ENCODE results near the gene PSMC3IP.
"Not testable (repeated sequence)": the region's sequence is repeated elsewhere in the genome, so short reads cannot be mapped to it uniquely, and the experiment has no call there.

PSMC3IP gene

GRCh38 chr17:42609814-42610801 lies 32.6 kb upstream of the PSMC3IP start:
- not testable (repeated sequence) for H3K9me3 ChIP-seq (ENCODE audit: control insufficient read depth, low read length); H3K4me1 ChIP-seq (ENCODE audit: control insufficient read depth, insufficient read depth, low read length); H3K27me3 ChIP-seq (ENCODE audit: control insufficient read depth, insufficient read depth, low read length, poor library complexity, severe bottlenecking)
- 13 to 14% methylated on average over 33 to 34 of the region's 42 CpGs for WGBS, 2 experiments
- peaks cover 30% of the 10 kb centered on the region for H3K36me3 ChIP-seq (ENCODE audit: control insufficient read depth, insufficient read depth, low read length)
- H3K27ac ChIP-seq (ENCODE audit: insufficient read depth, low read depth, low read length, poor library complexity, severe bottlenecking): peak overlapping the region; percentile 64
- peak overlapping the region; percentile 91 for H3K4me3 ChIP-seq (ENCODE audit: insufficient read depth, low read depth, low read length)

GRCh38 chr17:42609182-42609813 lies 31.8 kb upstream of the PSMC3IP start, which contains the start of the genes RETREG3 and TUBG1:
RETREG3 (minus strand) TSS chr17:42609374; CDS start chr17:42609324, 50 bp downstream.
TUBG1 (plus strand) TSS chr17:42609683; CDS start chr17:42609738, 55 bp downstream.
- Histone ChIP-seq H3K9me3 (ENCODE audit: control insufficient read depth, low read length) (no peaks in the 10 kb centered on the region), H3K27ac (ENCODE audit: insufficient read depth, low read depth, low read length, poor library complexity, severe bottlenecking) (peak within 1 kb of the TSS; percentile 64), H3K36me3 (ENCODE audit: control insufficient read depth, insufficient read depth, low read length) (peaks cover 22% of the 10 kb centered on the region), H3K4me3 (ENCODE audit: insufficient read depth, low read depth, low read length) (peak within 1 kb of the TSS; percentile 91), H3K4me1 (ENCODE audit: control insufficient read depth, insufficient read depth, low read length) (peaks cover 4% of the 10 kb centered on the region), H3K27me3 (ENCODE audit: control insufficient read depth, insufficient read depth, low read length, poor library complexity, severe bottlenecking) (no peaks in the 10 kb centered on the region)
- WGBS, 2 experiments: 0% methylated on average over 66 of the region's 66 CpGs

- Histone ChIP-seq H3K27ac (ENCODE audit: insufficient read depth, low read depth, low read length, poor library complexity, severe bottlenecking) (no peak overlapping the region), H3K4me3 (ENCODE audit: insufficient read depth, low read depth, low read length) (peak overlapping the region; percentile 74), H3K27me3 (ENCODE audit: control insufficient read depth, insufficient read depth, low read length, poor library complexity, severe bottlenecking) (no peaks in the 10 kb centered on the region), H3K9me3 (ENCODE audit: control insufficient read depth, low read length) (no peaks in the 10 kb centered on the region), H3K4me1 (ENCODE audit: control insufficient read depth, insufficient read depth, low read length) (peaks cover 4% of the 10 kb centered on the region), H3K36me3 (ENCODE audit: control insufficient read depth, insufficient read depth, low read length) (peaks cover 16% of the 10 kb centered on the region)
- 2 to 3% methylated on average over 30 of the region's 30 CpGs for WGBS, 2 experiments
Measured at GRCh38 chr17:42608305-42609181, 31.0 kb upstream of the PSMC3IP start.

DNA sequence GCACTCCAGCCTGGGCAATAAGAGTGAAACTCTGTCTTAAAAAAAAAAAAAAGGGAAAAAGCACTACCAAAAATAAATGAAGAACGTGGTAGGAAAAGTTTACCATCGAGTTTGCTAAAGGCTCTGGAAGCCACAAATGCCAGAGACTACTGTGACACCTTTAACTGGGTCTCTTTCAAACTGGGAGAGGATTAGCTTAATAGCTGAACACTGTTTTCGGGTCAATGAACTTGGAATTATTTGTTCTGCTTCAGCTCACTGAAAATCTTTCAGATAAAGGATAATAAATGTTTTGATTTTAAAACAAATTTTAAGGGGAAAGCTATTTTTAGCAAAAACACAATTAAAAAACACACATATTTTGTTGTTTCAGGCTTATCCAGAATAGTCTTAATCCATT lies 30.2 kb upstream of the PSMC3IP start:
- WGBS, 2 experiments: 87 to 93% methylated on average over 3 of the region's 3 CpGs
- peaks cover 4% of the 10 kb centered on the region for H3K4me1 ChIP-seq (ENCODE audit: control insufficient read depth, insufficient read depth, low read length)
- H3K27ac ChIP-seq (ENCODE audit: insufficient read depth, low read depth, low read length, poor library complexity, severe bottlenecking): no peak overlapping the region
- no peaks in the 10 kb centered on the region for H3K27me3 ChIP-seq (ENCODE audit: control insufficient read depth, insufficient read depth, low read length, poor library complexity, severe bottlenecking)
- no peaks in the 10 kb centered on the region for H3K9me3 ChIP-seq (ENCODE audit: control insufficient read depth, low read length)
- H3K36me3 ChIP-seq (ENCODE audit: control insufficient read depth, insufficient read depth, low read length): peaks cover 11% of the 10 kb centered on the region
- H3K4me3 ChIP-seq (ENCODE audit: insufficient read depth, low read depth, low read length): peak overlapping the region; percentile 74

- H3K4me3 ChIP-seq (ENCODE audit: insufficient read depth, low read depth, low read length): no peak overlapping the region
- H3K9me3 ChIP-seq (ENCODE audit: control insufficient read depth, low read length): no peaks in the 10 kb centered on the region
- whole genome bisulfite sequencing, 2 experiments: 90 to 96% methylated on average over 7 of the region's 7 CpGs
- H3K27ac ChIP-seq (ENCODE audit: insufficient read depth, low read depth, low read length, poor library complexity, severe bottlenecking): no peak overlapping the region
- no peaks in the 10 kb centered on the region for H3K27me3 ChIP-seq (ENCODE audit: control insufficient read depth, insufficient read depth, low read length, poor library complexity, severe bottlenecking)
- H3K4me1 ChIP-seq (ENCODE audit: control insufficient read depth, insufficient read depth, low read length): peaks cover 3% of the 10 kb centered on the region
- no peaks in the 10 kb centered on the region for H3K36me3 ChIP-seq (ENCODE audit: control insufficient read depth, insufficient read depth, low read length)
Measured at GRCh38 chr17:42603318-42603717, 25.8 kb upstream of the PSMC3IP start.

- no peaks in the 10 kb centered on the region for H3K36me3 ChIP-seq (ENCODE audit: control insufficient read depth, insufficient read depth, low read length)
- no peaks in the 10 kb centered on the region for H3K27me3 ChIP-seq (ENCODE audit: control insufficient read depth, insufficient read depth, low read length, poor library complexity, severe bottlenecking)
- no peaks in the 10 kb centered on the region for H3K9me3 ChIP-seq (ENCODE audit: control insufficient read depth, low read length)
- no peak overlapping the region for H3K4me3 ChIP-seq (ENCODE audit: insufficient read depth, low read depth, low read length)
- no peaks in the 10 kb centered on the region for H3K4me1 ChIP-seq (ENCODE audit: control insufficient read depth, insufficient read depth, low read length)
- H3K27ac ChIP-seq (ENCODE audit: insufficient read depth, low read depth, low read length, poor library complexity, severe bottlenecking): no peak overlapping the region
- 96 to 97% methylated on average over 2 of the region's 2 CpGs for WGBS, 2 experiments
Measured at GRCh38 chr17:42598905-42599304, 21.4 kb upstream of the PSMC3IP start.

DNA sequence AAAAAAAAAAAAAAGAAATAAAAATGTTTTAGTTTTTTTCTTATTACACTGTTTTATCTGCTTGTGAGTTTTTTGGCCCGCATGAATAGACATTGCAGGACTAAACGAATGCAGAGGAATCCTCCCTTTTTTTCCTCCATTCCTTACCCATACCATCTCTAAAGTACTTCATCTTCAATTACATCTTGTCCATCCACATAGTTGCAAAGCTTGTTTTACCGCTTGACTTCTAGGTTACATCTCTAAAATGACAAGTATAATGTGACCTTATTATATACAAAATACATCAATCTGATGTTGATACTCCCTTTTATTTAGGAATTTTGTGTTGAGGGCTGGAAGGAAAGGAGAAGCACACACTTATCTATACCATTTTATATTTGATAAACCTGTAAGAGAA lies 18.9 kb upstream of the PSMC3IP start:
- no peaks in the 10 kb centered on the region for H3K9me3 ChIP-seq (ENCODE audit: control insufficient read depth, low read length)
- 90 to 98% methylated on average over 2 of the region's 3 CpGs for WGBS, 2 experiments
- H3K4me1 ChIP-seq (ENCODE audit: control insufficient read depth, insufficient read depth, low read length): no peaks in the 10 kb centered on the region

DNA sequence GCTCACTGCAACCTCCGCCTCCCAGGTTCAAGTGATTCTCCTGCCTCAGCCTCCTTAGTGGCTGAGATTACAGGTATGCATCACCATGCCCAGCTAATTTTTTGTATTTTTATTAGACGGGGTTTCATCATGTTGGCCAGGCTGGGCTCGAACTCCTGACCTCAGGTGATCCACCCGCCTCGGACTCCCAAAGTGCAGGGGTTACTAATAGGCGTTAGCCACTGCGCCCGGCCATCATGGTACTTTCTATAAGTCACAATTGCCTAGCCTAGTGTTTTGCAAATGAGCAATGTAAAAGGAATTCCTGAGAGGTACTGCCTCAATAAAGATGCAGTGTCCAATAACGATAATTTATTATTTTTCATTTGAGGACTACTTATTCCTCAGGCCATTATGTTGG lies 13.9 kb upstream of the PSMC3IP start:
- WGBS, 2 experiments: 93 to 95% methylated on average over 9 of the region's 9 CpGs
- H3K4me3 ChIP-seq (ENCODE audit: insufficient read depth, low read depth, low read length): no peak overlapping the region
- H3K4me1 ChIP-seq (ENCODE audit: control insufficient read depth, insufficient read depth, low read length): no peaks in the 10 kb centered on the region
- no peaks in the 10 kb centered on the region for H3K27me3 ChIP-seq (ENCODE audit: control insufficient read depth, insufficient read depth, low read length, poor library complexity, severe bottlenecking)
- H3K36me3 ChIP-seq (ENCODE audit: control insufficient read depth, insufficient read depth, low read length): peaks cover 7% of the 10 kb centered on the region
- H3K27ac ChIP-seq (ENCODE audit: insufficient read depth, low read depth, low read length, poor library complexity, severe bottlenecking): no peak overlapping the region
- no peaks in the 10 kb centered on the region for H3K9me3 ChIP-seq (ENCODE audit: control insufficient read depth, low read length)

More for the DNA sequence above, 18.9 kb upstream of the PSMC3IP start:
- Histone ChIP-seq H3K27ac (ENCODE audit: insufficient read depth, low read depth, low read length, poor library complexity, severe bottlenecking) (no peak overlapping the region), H3K4me3 (ENCODE audit: insufficient read depth, low read depth, low read length) (no peak overlapping the region), H3K36me3 (ENCODE audit: control insufficient read depth, insufficient read depth, low read length) (no peaks in the 10 kb centered on the region), H3K27me3 (ENCODE audit: control insufficient read depth, insufficient read depth, low read length, poor library complexity, severe bottlenecking) (no peaks in the 10 kb centered on the region)

DNA sequence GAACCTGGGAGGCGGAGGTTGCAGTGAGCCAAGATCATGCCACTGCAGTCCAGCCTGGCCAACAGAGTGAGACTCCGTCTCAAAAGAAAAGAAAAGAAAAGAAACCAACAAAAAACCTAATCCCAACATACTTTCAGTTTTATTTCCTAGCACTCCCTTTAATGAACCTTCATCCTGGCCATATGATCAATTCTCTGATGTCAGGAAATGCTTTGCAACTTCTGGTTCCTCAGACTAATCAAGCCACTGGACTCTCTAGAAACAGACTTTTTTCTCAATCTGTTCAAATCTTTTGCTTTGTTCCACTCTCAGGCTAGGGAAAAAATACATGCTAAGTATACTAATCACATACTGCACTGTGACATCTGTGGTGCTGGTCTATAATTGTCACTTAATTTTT lies 13.4 kb upstream of the PSMC3IP start:
- no peak overlapping the region for H3K27ac ChIP-seq (ENCODE audit: insufficient read depth, low read depth, low read length, poor library complexity, severe bottlenecking)
- H3K4me1 ChIP-seq (ENCODE audit: control insufficient read depth, insufficient read depth, low read length): no peaks in the 10 kb centered on the region
- H3K27me3 ChIP-seq (ENCODE audit: control insufficient read depth, insufficient read depth, low read length, poor library complexity, severe bottlenecking): no peaks in the 10 kb centered on the region
- no peaks in the 10 kb centered on the region for H3K9me3 ChIP-seq (ENCODE audit: control insufficient read depth, low read length)
- peaks cover 12% of the 10 kb centered on the region for H3K36me3 ChIP-seq (ENCODE audit: control insufficient read depth, insufficient read depth, low read length)
- WGBS, 2 experiments: 94 to 100% methylated on average over 2 of the region's 2 CpGs
- no peak overlapping the region for H3K4me3 ChIP-seq (ENCODE audit: insufficient read depth, low read depth, low read length)
